GM21423 (cell line): Measurements from ENCODE around the gene PSMF1.

Source experiments
- ATAC-seq: cut with Tn5 transposase; IDR thresholded peaks from one replicate; pipeline ENCODE4 v1.9.1; 2021; ENCODE audit warnings: mild to moderate bottlenecking, moderate library complexity; ENCODE audit not compliant: unreplicated experiment

The PSMF1 gene

GRCh38 chr20:1118336-1119127, at the start of gene PSMF1:
Gene PSMF1, plus strand, starts transcription at chr20:1118602. Its CDS starts 172 bp downstream, at chr20:1118774.
- ATAC-seq = peak; percentile 95

GRCh38 chr20:1072258-1072657, 46.1 kb upstream of the PSMF1 start:
- ATAC-seq = no peak

GRCh38 chr20:1075616-1076015, 42.8 kb upstream of the PSMF1 start:
- ATAC-seq = no peak

- no peak for ATAC-seq
These were observed 36.5 kb upstream of the PSMF1 start for GRCh38 chr20:1081891-1082290.

- no peak for ATAC-seq
These were observed 34.8 kb upstream of the PSMF1 start for GRCh38 chr20:1083431-1084080.

- ATAC-seq = no peak
These were observed 32.7 kb upstream of the PSMF1 start for GRCh38 chr20:1085492-1086276.

GRCh38 chr20:1086277-1087213, 31.9 kb upstream of the PSMF1 start:
- ATAC-seq = no peak

- no peak for ATAC-seq
These were observed 31.0 kb upstream of the PSMF1 start for GRCh38 chr20:1087311-1087905.

GRCh38 chr20:1094751-1095150, 23.7 kb upstream of the PSMF1 start:
- no peak for ATAC-seq

- no peak for ATAC-seq
These were observed 16.9 kb upstream of the PSMF1 start for GRCh38 chr20:1101533-1101932.

GRCh38 chr20:1102016-1102415, 16.4 kb upstream of the PSMF1 start:
- no peak for ATAC-seq

- no peak for ATAC-seq
These were observed 14.7 kb upstream of the PSMF1 start for GRCh38 chr20:1103751-1104150.

- no peak for ATAC-seq
These were observed 12.7 kb upstream of the PSMF1 start for GRCh38 chr20:1105599-1106194.

GRCh38 chr20:1107176-1107575, 11.2 kb upstream of the PSMF1 start:
- no peak for ATAC-seq

GRCh38 chr20:1108437-1108920, 9.9 kb upstream of the PSMF1 start:
- ATAC-seq = no peak

- ATAC-seq = no peak
These were observed 5.5 kb upstream of the PSMF1 start for GRCh38 chr20:1112908-1113307.

GRCh38 chr20:1118004-1118335, 432 bp upstream of the PSMF1 start:
- ATAC-seq = no peak

- no peak for ATAC-seq
These were observed 715 bp downstream of the PSMF1 start for GRCh38 chr20:1119128-1119505.

- ATAC-seq = no peak
These were observed 1.1 kb downstream of the PSMF1 start for GRCh38 chr20:1119524-1119923.

GRCh38 chr20:1121429-1121828, 3.0 kb downstream of the PSMF1 start:
- ATAC-seq = no peak
